T-cell (primary cell): Measurements from ENCODE around the gene CFDP1. TPM values are rescaled to one million over a fixed set of nuclear protein-coding genes. Genes with fewer than 3 reads are reported as not detected.

Experiments
- ATAC-seq, 4 experiments: fragments of 200-7000 bp in 3 of 4; fragments of 150-1000 bp in 1 of 4; cut with Tn5 transposase; replicated peaks in 1 of 4; 1 replicate in 3 of 4; 2 replicates in 1 of 4; pipeline ENCODE4 v1.10.0; 2021; ENCODE audit warnings: moderate library complexity in 3 of 4, mild to moderate bottlenecking in 2 of 4, moderate number of reproducible peaks in 1 of 4
- CTCF ChIA-PET, 2 donors: fragments of 300-600 bp; sonication (Branson Sonifier 250); formaldehyde crosslinking; loops; one replicate each; lab custom pipeline; 2022; ENCODE audit warnings: antibody characterized with exemption in 2 of 2; lab: Charles Lee
- POLR2A ChIA-PET, 2 donors: fragments of 300-600 bp; sonication (Branson Sonifier 250); formaldehyde crosslinking; loops; one replicate each; lab custom pipeline; 2022; ENCODE audit warnings: antibody characterized with exemption in 2 of 2; lab: Charles Lee
- DNase-seq, 35 experiments: peaks; one replicate each; pipeline versions ENCODE4 v3.0.0 to v3.0.0-alpha.2; 2013 to 2023
- H3K27ac ChIP-seq: one replicate; pipeline ENCODE4 v1.5.1; 2013; ENCODE audit warnings: low read length
- H3K27me3 ChIP-seq, 2 experiments: replicated peaks in 1 of 2; 1 replicate in 1 of 2; 2 replicates in 1 of 2; pipeline versions ENCODE4 v1.6.1 to v1.7.0; 2013; ENCODE audit warnings: low read length in 1 of 2, mixed read lengths in 1 of 2; ENCODE audit not compliant: control insufficient read depth in 2 of 2, insufficient read depth in 2 of 2; ENCODE audit errors: extremely low read depth in 1 of 2
- H3K36me3 ChIP-seq, 2 donors: 1 replicate in 1 of 2; 2 replicates in 1 of 2; pipeline versions ENCODE4 v1.6.1 to v1.7.0; 2013; ENCODE audit warnings: low read length in 1 of 2; ENCODE audit not compliant: control insufficient read depth in 2 of 2, insufficient read depth in 1 of 2; ENCODE audit errors: extremely low read depth in 1 of 2
- H3K4me1 ChIP-seq, 2 experiments: 1 replicate in 1 of 2; 2 replicates in 1 of 2; pipeline versions ENCODE4 v1.6.1 to v1.7.0; 2013; ENCODE audit warnings: low read length in 2 of 2, mixed read lengths in 1 of 2; ENCODE audit not compliant: insufficient read depth in 2 of 2, control insufficient read depth in 1 of 2; ENCODE audit errors: extremely low read depth in 1 of 2
- H3K4me3 ChIP-seq, 2 donors: 1 replicate in 1 of 2; 2 replicates in 1 of 2; pipeline versions ENCODE4 v1.5.1 to v1.7.0; 2013; ENCODE audit warnings: mild to moderate bottlenecking in 2 of 2, low read length in 1 of 2, moderate library complexity in 1 of 2; ENCODE audit not compliant: control insufficient read depth in 1 of 2; ENCODE audit errors: extremely low read depth in 1 of 2
- H3K9me3 ChIP-seq: 2 replicates; pipeline ENCODE4 v1.7.0; 2013
- H3K27ac Mint-ChIP-seq, 2 donors: one replicate each; pipeline ENCODE4 v1.8.0; 2020 to 2021; ENCODE audit warnings: mild to moderate bottlenecking in 2 of 2, mixed read lengths in 2 of 2
- H3K27me3 Mint-ChIP-seq, 2 donors: one replicate each; pipeline ENCODE4 v1.8.0; 2021 to 2022; ENCODE audit warnings: mixed read lengths in 2 of 2
- H3K36me3 Mint-ChIP-seq: one replicate; pipeline ENCODE4 v1.8.0; 2021; ENCODE audit warnings: mixed read lengths
- H3K4me1 Mint-ChIP-seq, 3 donors: one replicate each; pipeline ENCODE4 v1.8.0; 2020 to 2022; ENCODE audit warnings: mixed read lengths in 3 of 3, mild to moderate bottlenecking in 1 of 3
- H3K4me3 Mint-ChIP-seq, 3 donors: one replicate each; pipeline ENCODE4 v1.8.0; 2020 to 2022; ENCODE audit warnings: mild to moderate bottlenecking in 3 of 3, mixed read lengths in 3 of 3, moderate library complexity in 3 of 3
- H3K9me3 Mint-ChIP-seq, 3 donors: one replicate each; pipeline ENCODE4 v1.8.0; 2020 to 2022; ENCODE audit warnings: mixed read lengths in 3 of 3
- WGBS: methylation state at CpG from one replicate; pipeline ENCODE4 v1.1.5; 2013; ENCODE audit warnings: missing lambda C conversion rate; ENCODE audit not compliant: insufficient coverage; 5-methylcytosine and 5-hydroxymethylcytosine counted together
- total RNA-seq, 35 experiments: library from RNA in 6 of 35; stranded (reverse) in 6 of 35; fragments of 120-200 nt in 1 of 35; gene quantifications; one replicate each; pipeline versions ENCODE4 v1.2.1 to v1.2.4 and lab custom pipeline; 2013 to 2026

The CFDP1 gene
- total RNA-seq, 5 donors from 2014 or later (not counting 1 experiment from before 2014, with no cell fraction given), result 30.8 to 36.5 (median 34.2) TPM

- H3K4me1 ChIP-seq, result no peaks in the 10 kb centered on the region
- no peaks in the 10 kb centered on the region for H3K9me3 ChIP-seq
- Mint-ChIP-seq H3K4me3 (no peak overlapping the region), H3K36me3 (peaks cover 49% of the 10 kb centered on the region), H3K4me1 (peaks cover 8 to 12% (median 11%) of the 10 kb centered on the region in 3 donors), H3K27me3 (no peaks in the 10 kb centered on the region), H3K9me3 (no peaks in the 10 kb centered on the region), H3K27ac (no peak overlapping the region)
- no CpG with 5 or more reads among the region's 4 CpGs for WGBS
- ChIA-PET POLR2A (no interaction called here), CTCF (interaction anchor here (1.2 to 1.9 kb wide), 2 partner anchors 30 to 72 kb away, joined by 5 read pairs; no protein-coding TSS in a partner anchor)
- DNase-seq (no peak), ATAC-seq (no peak)
- H3K27ac ChIP-seq, result no peak overlapping the region
- H3K36me3 ChIP-seq, result peaks cover 0 to 3% of the 10 kb centered on the region in 2 donors
- no peaks in the 10 kb centered on the region for H3K27me3 ChIP-seq
- no peak overlapping the region for H3K4me3 ChIP-seq
These were observed 120.4 kb downstream of the CFDP1 start for GRCh38 chr16:75312875-75313274.

GRCh38 chr16:75311383-75311938 lies 121.8 kb downstream of the CFDP1 start:
- H3K36me3 ChIP-seq, result peaks cover 0 to 3% of the 10 kb centered on the region in 2 donors
- H3K27ac ChIP-seq, result no peak overlapping the region
- CTCF ChIA-PET, result interaction anchor here in 1 of 2 donors (0.7 to 1.9 kb wide), 2 partner anchors 28 to 100 kb away, joined by 5 read pairs; no protein-coding TSS in a partner anchor
- Mint-ChIP-seq H3K9me3 (no peaks in the 10 kb centered on the region), H3K27ac (no peak overlapping the region), H3K36me3 (peaks cover 41% of the 10 kb centered on the region), H3K4me1 (peaks cover 10 to 20% (median 16%) of the 10 kb centered on the region in 3 donors), H3K27me3 (no peaks in the 10 kb centered on the region), H3K4me3 (no peak overlapping the region)
- POLR2A ChIA-PET, result no interaction called here
- ATAC-seq (no peak), DNase-seq (no peak)
- no peaks in the 10 kb centered on the region for H3K27me3 ChIP-seq
- WGBS, result 86% methylated on average over 1 of the region's 3 CpGs
- no peaks in the 10 kb centered on the region for H3K9me3 ChIP-seq
- H3K4me3 ChIP-seq, result no peak overlapping the region
- H3K4me1 ChIP-seq, result no peaks in the 10 kb centered on the region

- ATAC-seq, result no peak
- Mint-ChIP-seq H3K27ac (no peak overlapping the region), H3K4me1 (peaks cover 19 to 25% (median 25%) of the 10 kb centered on the region in 3 donors), H3K36me3 (peaks cover 41% of the 10 kb centered on the region), H3K9me3 (no peaks in the 10 kb centered on the region), H3K27me3 (no peaks in the 10 kb centered on the region), H3K4me3 (no peak overlapping the region)
- POLR2A ChIA-PET, result no interaction called here
- DNase-seq, result no peak
- Histone ChIP-seq H3K4me3 (no peak overlapping the region), H3K4me1 (peaks cover 3 to 6% of the 10 kb centered on the region in 2 experiments), H3K9me3 (no peaks in the 10 kb centered on the region), H3K36me3 (peaks cover 0 to 4% of the 10 kb centered on the region in 2 donors), H3K27me3 (no peaks in the 10 kb centered on the region), H3K27ac (no peak overlapping the region)
- CTCF ChIA-PET, result no interaction called here
- WGBS, result no CpG with 5 or more reads among the region's 3 CpGs
These were observed 122.8 kb downstream of the CFDP1 start for GRCh38 chr16:75310541-75310940.

GRCh38 chr16:75309899-75310430 lies 123.3 kb downstream of the CFDP1 start:
- Mint-ChIP-seq H3K27me3 (no peaks in the 10 kb centered on the region), H3K4me3 (no peak overlapping the region), H3K4me1 (peaks cover 25 to 31% (median 31%) of the 10 kb centered on the region in 3 donors), H3K36me3 (peaks cover 44% of the 10 kb centered on the region), H3K9me3 (no peaks in the 10 kb centered on the region), H3K27ac (no peak overlapping the region)
- no peaks in the 10 kb centered on the region for H3K9me3 ChIP-seq
- ChIA-PET POLR2A (no interaction called here), CTCF (no interaction called here)
- no peak for DNase-seq
- peaks cover 7 to 11% of the 10 kb centered on the region in 2 experiments for H3K4me1 ChIP-seq
- no CpG with 5 or more reads among the region's 1 CpG for WGBS
- H3K27me3 ChIP-seq, result no peaks in the 10 kb centered on the region
- peaks cover 0 to 5% of the 10 kb centered on the region in 2 donors for H3K36me3 ChIP-seq
- H3K27ac ChIP-seq, result no peak overlapping the region
- H3K4me3 ChIP-seq, result no peak overlapping the region
- ATAC-seq, result no peak

- Histone ChIP-seq H3K27me3 (no peaks in the 10 kb centered on the region), H3K27ac (no peak overlapping the region), H3K36me3 (peaks cover 0 to 8% of the 10 kb centered on the region in 2 donors), H3K9me3 (no peaks in the 10 kb centered on the region), H3K4me1 (peaks cover 7 to 13% of the 10 kb centered on the region in 2 experiments), H3K4me3 (no peak overlapping the region)
- Mint-ChIP-seq H3K4me1 (peaks cover 28 to 37% (median 32%) of the 10 kb centered on the region in 3 donors), H3K27me3 (no peaks in the 10 kb centered on the region), H3K27ac (no peak overlapping the region), H3K9me3 (no peaks in the 10 kb centered on the region), H3K4me3 (no peak overlapping the region), H3K36me3 (peaks cover 48% of the 10 kb centered on the region)
- WGBS, result 100% methylated on average over 6 of the region's 8 CpGs
- ChIA-PET CTCF (no interaction called here), POLR2A (no interaction called here)
- ATAC-seq, result no peak
- no peak for DNase-seq
These were observed 124.1 kb downstream of the CFDP1 start for GRCh38 chr16:75309156-75309555.

GRCh38 chr16:75308011-75308410 lies 125.3 kb downstream of the CFDP1 start:
- Histone ChIP-seq H3K27ac (no peak overlapping the region), H3K9me3 (no peaks in the 10 kb centered on the region), H3K27me3 (no peaks in the 10 kb centered on the region), H3K4me3 (no peak overlapping the region), H3K4me1 (peaks cover 7 to 13% of the 10 kb centered on the region in 2 experiments), H3K36me3 (peaks cover 0 to 11% of the 10 kb centered on the region in 2 donors)
- ChIA-PET CTCF (no interaction called here), POLR2A (no interaction called here)
- no peak overlapping the region for H3K4me3 Mint-ChIP-seq
- no peaks in the 10 kb centered on the region for H3K27me3 Mint-ChIP-seq
- no peak overlapping the region for H3K27ac Mint-ChIP-seq
- no CpG with 5 or more reads among the region's 3 CpGs for WGBS
- DNase-seq (no peak), ATAC-seq (no peak)
- H3K9me3 Mint-ChIP-seq, result no peaks in the 10 kb centered on the region
- peaks cover 28 to 37% (median 32%) of the 10 kb centered on the region in 3 donors for H3K4me1 Mint-ChIP-seq
- H3K36me3 Mint-ChIP-seq, result peaks cover 47% of the 10 kb centered on the region
